Sciatic nerve (tissue), 2 donors: ENCODE measurements around the gene CCR9. TPM values are rescaled to one million over a fixed set of nuclear protein-coding genes. Genes with fewer than 3 reads are reported as not detected.
"Not testable (repeated sequence)": the region's sequence is repeated elsewhere in the genome, so short reads cannot be mapped to it uniquely, and the experiment has no call there.

Experiments used
- ATAC-seq: fragments of 200-7000 bp; cut with Tn5 transposase; one replicate; pipeline ENCODE4 v1.9.1; 2020; ENCODE audit warnings: mild to moderate bottlenecking, moderate library complexity
- DNase-seq: peaks from one replicate; pipeline ENCODE4 v3.0.0-alpha.2; 2020; ENCODE audit warnings: low spot score
- intact Hi-C: fragments of 100-400 bp; cut with DNase I; formaldehyde crosslinking; loops from one replicate; pipeline ENCODE4 v1.14.2; 2022
- total RNA-seq: library from RNA; stranded (reverse); fragmentation: NEBNext Ultra II Directional; extraction: Animal tissue kit (Norgen Biotek cat#: 25700); gene quantifications from one replicate; pipeline ENCODE4 v1.2.1, GENCODE V29; 2021
- donor health status: DM: no; HTN: no; CAD: no.
- donor health status: DM: no; HTN: no; CAD: no.

The CCR9 gene, protein sequence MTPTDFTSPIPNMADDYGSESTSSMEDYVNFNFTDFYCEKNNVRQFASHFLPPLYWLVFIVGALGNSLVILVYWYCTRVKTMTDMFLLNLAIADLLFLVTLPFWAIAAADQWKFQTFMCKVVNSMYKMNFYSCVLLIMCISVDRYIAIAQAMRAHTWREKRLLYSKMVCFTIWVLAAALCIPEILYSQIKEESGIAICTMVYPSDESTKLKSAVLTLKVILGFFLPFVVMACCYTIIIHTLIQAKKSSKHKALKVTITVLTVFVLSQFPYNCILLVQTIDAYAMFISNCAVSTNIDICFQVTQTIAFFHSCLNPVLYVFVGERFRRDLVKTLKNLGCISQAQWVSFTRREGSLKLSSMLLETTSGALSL
- total RNA-seq, result 0.31 TPM

DNA sequence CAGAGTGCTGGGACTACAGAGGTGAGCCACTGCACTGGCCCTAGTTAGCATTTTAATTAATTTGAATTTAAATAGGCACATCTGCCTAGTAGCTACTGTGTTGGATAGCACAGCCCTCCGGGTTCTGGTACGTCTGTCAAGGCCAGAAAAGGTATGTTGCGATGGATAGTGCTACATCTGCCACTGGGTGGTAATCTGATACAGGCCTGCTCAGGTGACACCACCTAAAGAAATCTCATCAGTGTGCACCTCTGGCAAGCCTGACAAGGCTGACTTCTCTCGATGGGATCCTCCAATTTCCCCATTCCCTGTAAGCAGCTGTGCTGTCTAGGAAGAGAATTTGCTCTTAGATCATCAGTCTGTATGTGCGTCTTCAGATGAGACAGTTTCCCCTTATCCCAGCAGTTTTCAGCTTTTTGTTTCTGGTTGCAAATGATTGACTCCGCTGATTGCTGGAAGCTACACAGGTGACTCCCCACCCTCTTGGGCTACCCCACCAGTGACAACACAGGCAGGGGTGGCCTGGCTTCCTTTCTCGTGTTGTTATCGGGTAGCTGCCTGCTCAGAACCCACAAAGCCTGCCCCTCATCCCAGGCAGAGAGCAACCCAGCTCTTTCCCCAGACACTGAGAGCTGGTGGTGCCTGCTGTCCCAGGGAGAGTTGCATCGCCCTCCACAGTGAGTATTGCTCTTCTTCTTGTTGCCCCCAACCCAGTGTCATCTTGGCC, at the start of gene CCR9:
TSS of gene CCR9 (plus strand) at position 565 of the 727 bp plus-strand sequence. CDS start 8,391 bp downstream, outside the sequence.
- intact Hi-C loops, result no loop called here
- DNase-seq, result no peak
- no peak for ATAC-seq

DNA sequence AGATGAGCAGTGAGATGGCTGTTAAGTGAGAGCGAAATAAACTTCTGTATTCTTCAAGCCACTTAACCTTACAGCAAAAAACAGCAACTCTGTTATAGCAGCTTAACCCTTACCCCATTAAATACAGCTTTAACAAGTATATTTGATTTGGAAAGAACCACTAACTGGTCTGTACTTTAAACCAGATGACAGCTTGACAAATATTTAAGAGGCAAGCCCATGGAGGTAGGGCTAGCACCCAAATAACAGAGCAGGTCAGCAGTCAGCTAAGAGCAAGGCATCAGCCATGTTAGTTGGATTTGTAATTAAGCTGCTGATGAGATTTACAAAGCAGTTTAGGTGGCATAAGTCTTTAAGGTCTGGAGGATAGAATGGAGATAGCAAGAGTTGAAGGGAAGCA, 47.9 kb upstream of the CCR9 start:
- intact Hi-C loops, result no loop called here
- DNase-seq, result no peak
- no peak for ATAC-seq

DNA sequence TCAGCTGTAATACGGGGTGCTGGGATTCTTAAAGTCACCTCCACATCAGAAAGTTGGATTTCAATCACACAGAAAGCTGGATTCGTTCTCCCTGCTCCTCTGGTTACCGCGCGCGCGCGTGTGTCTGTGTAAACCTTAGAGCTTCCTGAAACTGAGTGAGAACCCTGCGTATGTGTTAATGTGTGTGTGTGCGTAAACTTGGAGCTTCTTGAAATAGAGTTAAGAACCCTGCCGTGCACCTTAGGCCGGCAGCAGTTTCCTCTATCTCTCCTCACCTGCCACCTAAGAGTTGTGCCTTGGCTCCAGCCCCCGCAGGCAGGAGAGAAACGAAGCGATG, 45.0 kb upstream of the CCR9 start:
- DNase-seq (no peak), ATAC-seq (peak; percentile 40)
- intact Hi-C loops, result loop anchor here (5.0 kb wide), 1 partner anchor 941 kb away; no protein-coding TSS in a partner anchor

DNA sequence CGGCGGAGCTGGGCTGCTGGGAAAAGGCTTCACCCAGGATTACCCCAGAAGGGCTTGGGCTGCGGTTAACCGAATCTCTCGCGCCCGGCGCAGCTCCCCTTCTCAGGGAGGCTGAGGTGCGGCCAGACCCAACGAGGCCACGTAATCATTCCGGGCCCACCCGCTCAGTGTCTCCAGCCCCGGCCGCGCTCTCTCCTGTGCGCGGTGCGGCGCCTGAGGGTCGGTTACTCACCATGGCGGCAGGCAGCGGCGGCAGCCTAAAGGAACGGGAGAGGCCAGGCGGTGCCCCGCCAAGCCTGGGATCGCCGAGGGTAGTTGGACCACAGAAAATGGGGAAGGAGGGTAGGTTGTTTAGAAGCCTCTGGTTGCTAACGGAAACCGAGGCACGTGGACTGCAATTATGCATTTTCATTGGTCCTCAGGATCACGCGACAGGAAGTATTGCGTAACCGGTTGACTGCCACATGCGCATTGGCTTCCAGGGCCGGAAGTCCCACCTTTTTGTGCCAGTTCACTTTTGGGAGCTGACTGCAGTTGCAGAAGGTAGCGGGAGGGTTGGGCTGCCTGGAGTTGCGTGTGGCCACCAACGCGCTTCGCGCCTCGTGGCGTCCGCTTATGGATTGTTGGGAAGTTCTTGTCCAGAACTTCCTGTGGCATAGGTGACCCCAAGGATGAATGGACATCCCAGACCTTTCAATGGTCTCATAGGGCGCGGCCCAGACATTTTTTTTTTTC, 44.4 kb upstream of the CCR9 start, which contains the start of gene LZTFL1:
TSS of gene LZTFL1 (minus strand) at position 363 of the 735 bp plus-strand sequence. CDS start at position 235, 128 bp downstream.
- ATAC-seq, result peak; percentile 100
- DNase-seq, result peak; percentile 96
- intact Hi-C loops, result loop anchor here (5.0 kb wide), 1 partner anchor 940 kb away; no protein-coding TSS in a partner anchor

DNA sequence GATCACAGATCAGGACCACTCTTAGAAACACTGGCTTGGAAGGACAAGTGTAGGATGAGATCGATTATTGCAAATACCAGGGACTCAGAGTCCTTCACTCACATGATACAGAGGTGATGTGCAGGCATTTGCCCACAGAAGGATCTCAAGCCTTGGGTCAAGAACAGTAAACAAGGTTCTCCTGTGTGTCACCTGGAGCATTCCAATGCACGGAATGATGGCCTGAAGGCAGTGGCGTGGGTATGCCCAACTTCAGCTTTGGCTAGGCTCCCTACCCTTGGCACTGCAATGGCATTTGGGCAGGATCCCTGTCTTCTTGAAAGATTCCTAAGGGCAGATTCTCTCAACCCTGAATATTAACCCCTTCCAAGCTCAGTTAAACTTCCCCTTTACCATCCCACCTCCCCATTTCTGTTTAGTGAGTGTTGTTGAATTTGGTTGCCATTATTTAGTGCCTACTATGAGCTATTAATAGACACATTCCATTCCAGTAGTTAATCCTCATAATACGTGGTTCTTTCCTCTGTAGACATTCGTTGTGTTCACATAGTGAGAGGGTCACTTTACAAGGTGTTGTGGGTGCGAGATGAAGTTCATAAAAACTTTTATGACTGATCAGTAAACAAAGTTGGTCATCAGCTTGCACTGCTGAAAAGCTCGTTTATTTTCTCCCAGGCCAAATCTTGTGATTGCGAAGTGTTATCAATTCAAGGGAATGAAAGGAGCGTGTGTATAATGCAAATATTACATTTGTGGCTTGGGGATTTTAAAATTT, 43.3 kb upstream of the CCR9 start:
- no peak for DNase-seq
- no peak for ATAC-seq
- intact Hi-C loops, result loop anchor here (5.0 kb wide), 1 partner anchor 939 kb away; no protein-coding TSS in a partner anchor

DNA sequence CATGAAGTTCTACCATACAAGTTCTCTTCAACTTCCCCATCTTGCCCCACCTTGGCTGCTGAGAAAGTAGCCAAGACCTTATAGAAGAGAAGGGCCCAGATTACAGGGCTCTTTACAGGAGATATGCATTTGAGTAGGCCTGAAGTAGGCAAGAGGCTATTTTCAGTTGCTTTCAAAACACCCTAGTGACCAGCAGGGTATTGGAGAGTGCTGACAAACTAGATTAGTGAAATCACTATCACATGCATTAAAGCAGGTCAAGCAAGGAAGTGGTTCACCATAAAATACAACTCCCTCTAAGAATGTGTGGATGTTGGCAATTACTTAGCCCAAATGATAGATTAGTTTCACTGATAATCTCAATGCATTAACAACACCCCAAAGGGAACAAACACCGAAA, 41.7 kb upstream of the CCR9 start:
- intact Hi-C loops, result loop anchor here (5.0 kb wide), 1 partner anchor 938 kb away; no protein-coding TSS in a partner anchor
- DNase-seq, result no peak

DNA sequence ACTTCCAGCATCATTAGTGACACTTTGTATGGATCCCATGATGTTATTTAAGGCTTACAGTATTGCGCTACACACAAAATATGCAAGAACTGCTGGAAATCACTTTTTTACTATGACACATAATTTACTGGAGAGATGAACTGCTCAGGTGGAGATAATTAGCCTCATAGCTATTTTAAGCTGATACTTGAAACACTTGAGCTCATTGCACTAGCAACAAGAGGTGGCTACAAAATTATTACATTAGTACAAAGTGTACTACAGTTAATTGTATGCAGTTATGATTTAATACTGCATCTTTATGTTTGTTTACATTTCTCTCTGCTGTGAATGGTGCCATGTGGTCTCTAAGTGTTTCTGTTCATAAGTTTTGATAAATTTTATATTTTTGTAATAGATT, 38.0 kb upstream of the CCR9 start:
- DNase-seq (no peak), ATAC-seq (no peak)
- intact Hi-C loops, result no loop called here

More for the DNA sequence above, 41.7 kb upstream of the CCR9 start:
- ATAC-seq, result no peak

DNA sequence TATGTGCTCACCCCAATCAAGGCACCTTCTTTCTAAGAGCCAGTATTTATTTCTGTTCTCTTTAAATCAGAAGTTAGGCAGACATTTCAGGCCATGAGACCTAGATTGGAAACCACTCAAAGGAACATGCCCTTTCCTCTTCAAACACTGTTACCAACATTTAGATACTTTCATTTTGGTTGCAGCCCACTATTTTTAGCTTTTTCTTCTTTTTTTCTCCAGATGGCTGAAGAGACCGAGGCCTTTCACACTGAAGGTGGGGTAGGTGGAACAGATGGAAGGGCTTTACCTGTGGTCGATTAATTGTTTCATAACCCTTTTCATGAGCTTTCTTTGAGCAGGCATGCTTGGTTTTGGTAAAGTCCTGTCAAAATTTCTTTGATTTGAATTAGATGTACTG, 33.5 kb upstream of the CCR9 start:
- DNase-seq (no peak), ATAC-seq (no peak)
- intact Hi-C loops, result no loop called here

DNA sequence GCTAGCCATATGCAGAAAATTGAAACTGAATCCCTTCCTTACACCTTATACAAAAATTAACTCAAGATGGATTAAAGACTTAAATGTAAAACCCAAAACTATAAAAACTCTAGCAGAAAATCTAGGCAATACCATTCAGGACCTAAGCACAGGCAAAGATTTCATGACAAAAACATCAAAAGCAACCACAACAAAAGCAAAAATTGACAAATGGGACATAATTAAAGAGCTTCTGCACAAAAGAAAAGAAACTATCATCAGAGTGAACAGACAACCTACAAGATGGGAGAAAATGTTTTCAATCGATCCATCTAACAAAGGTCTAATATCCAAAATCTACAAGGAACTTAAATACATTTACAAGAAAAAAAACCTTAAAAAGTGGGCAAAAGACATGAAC, 30.0 kb upstream of the CCR9 start:
- DNase-seq, ATAC-seq, intact Hi-C loops: not testable (repeated sequence)

DNA sequence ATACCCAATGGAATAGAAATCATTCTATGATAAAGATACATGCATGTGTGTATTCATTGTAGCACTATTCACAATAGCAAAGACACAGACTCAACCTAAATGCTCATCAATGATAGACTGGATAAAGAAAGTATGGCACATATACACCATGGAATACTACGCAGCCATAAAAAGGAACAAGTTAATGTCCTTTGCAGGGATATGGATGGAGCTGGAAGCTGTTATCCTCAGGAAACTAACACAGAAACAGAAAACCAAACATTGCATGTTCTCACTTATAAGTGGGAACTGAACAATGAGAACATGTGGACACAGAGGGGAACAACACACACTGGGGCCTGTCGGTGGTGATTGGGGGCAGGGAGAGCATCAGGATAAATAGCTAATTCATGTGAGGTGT, 29.3 kb upstream of the CCR9 start:
- DNase-seq, intact Hi-C loops, ATAC-seq: not testable (repeated sequence)

DNA sequence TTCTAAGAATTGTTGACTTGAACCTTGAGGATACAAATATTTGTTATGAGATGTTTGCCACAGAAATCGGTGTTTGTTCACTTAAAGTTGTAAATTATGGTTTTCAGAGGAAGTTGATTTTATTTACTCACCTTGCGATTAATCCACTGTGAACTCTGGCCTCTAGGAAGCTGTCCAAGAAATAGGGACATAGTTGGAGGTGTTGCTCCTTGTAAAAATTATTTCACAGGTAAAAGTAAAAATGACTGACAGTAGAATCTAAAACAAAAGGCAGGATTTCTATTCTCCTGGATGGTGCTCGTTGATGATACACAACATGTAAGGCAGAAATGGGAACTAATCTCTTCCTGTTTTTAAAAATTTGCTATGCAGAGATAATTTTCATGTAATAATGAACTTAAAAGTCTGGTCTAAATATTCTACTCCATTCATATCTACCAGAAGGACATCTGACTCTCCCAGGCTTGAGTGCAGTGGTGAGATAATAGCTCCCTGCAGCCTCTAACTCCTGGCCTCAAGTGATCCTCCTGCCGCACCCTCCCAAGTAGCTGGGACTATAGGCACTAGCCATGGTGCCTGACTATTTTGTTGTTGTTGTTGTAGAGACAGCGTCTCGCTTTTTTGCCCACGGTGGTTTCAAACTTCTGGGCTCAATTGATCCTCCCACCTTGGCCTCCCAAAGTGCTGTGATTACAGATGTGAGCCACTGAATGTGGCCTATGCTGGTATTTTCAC, 27.4 kb upstream of the CCR9 start:
- no peak for DNase-seq
- no peak for ATAC-seq
- intact Hi-C loops, result no loop called here

DNA sequence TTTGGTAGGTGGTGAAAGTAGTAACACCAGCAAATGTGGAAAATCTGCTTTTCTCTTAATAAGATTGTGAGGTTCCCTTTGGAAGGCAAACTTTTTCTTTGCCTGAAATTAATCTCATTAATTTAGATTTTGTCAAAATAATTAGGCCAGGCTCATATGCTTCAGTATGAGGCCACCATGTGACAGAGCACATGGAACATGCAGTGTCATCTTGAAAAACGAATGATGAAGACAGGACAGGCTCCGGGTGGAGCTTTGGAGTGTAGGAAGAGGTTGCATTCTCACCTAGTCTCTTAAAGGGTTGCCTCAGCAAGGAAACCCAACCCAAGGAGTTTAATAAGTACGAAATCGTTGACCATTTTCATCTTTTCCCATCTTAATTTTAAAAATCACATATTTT, 25.9 kb upstream of the CCR9 start:
- intact Hi-C loops, result no loop called here
- ATAC-seq (no peak), DNase-seq (no peak)

DNA sequence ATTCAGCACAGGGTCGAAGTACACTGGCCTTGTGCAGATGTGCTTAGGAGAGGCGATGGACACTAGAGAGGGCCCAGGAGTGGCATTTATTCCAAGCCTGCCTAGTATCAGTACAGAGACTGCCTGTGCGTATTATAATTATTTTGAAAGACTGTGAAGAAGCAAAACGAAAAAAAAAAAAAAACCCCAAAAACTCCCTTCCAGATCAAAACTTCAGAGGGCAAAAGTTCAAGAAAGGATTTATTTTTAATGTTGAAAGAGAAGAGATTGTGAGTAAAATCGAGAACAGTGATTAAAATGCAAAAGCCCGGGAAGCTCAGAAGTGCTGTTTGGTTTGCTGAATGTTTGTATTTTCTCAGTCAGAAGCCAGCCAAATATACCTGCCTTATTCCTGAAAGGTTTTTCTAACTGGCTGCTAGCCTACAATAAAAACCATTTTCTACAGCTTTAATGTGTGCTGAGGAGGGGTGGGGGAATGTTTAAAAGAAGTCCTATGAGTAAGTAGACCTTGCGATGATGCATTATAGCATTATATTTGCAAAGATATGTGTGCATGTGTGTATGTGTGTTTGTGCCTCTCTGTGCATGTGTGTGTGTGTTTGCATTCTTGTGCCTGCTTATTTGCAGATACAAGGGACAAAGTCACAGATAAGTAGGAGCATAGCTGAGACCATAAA, 25.2 kb upstream of the CCR9 start:
- intact Hi-C loops, result no loop called here
- ATAC-seq, result no peak
- no peak for DNase-seq

DNA sequence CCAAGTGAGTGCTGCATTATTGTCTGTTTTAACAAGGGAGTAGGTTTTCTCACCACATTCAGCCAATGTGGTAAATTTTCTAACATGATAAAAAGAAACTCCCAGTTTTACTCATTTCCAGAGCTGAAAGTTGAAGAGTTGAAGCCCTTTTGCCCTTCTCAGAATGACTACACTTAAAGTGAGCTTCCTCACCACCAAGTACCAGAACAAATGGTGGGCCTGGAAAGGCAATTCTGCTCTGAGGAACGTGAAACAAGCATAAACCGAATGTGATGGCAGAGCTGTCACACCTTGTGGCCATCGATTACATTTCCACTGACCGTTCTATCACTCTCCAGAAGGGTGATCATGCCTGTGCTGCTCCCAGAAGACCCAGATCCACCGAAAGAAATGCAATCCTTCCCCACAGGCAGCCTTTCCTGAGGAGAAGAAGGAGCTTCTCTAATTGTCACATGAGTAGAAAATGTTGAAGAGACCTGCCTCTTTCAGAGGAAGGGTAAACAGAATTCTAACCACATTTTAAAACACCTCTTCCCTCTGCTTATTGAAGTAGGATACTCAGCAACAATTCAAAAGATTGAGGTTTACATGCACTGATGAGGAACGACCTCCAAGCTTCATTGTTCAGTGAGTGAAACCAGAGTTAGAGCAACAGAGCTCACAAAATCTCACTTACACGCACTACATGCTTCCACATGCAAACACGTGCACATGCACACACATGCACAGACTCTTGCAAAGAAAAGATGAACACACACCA, 21.4 kb upstream of the CCR9 start:
- DNase-seq (no peak), ATAC-seq (no peak)
- intact Hi-C loops, result no loop called here

DNA sequence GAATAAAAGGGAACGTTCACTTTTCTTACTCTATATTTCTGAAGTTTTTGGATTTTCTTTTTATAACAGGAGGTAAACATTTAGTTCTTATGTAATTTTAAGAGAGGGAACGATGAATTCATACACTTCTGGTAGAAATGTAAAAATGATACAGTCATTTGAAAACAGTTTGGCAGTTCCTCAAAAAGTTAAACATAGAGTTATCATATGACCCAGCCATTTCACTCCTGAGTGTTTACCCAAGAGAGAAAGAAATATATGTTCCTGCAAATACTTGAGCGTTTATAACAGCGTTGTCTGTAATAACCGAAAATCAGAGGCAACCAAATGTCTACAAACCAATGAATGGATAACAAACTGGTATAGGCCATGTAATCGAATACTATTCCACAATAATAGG, 20.8 kb upstream of the CCR9 start:
- DNase-seq, result no peak
- no peak for ATAC-seq
- intact Hi-C loops, result no loop called here

DNA sequence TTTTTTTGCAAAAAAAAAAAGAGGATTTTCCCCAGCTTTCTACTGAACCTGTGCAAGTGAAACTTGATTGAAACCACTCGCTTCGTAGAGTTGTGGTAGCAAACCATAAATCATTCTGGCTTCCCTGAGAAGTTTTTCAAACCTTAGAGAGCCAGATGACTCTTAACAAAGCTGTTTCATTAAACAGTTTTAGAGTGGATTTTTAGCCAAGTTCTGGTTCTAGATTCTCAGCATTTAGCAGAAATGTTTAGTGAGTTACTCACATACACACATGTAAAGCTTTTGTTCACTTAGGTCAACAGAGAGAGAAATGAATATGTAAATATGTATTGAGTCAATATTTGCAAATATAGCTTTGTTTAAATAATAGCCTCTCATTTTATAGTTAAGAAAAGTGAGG, 18.1 kb upstream of the CCR9 start:
- intact Hi-C loops, result no loop called here
- ATAC-seq, result no peak
- DNase-seq, result no peak

DNA sequence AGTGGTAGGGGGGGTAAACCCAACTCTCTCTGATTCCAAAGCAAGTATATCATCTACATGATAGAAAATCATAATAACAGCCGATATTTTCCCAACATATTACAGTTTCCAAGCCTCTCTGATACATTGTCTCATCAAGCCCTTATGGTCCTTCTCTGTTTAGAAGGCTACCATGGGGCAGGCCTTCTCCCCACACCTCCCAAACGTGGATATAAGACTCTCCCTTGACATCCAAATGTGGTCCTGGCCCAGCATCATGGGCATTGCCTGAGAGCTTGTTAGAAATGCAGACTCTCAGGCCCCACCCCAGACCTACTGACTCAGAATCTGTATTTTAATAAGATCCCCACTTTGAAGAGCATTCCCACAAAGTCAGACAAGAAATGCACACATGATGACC, 17.7 kb upstream of the CCR9 start:
- intact Hi-C loops, result no loop called here
- no peak for ATAC-seq
- DNase-seq, result no peak
